NCI-H2107 treated with DMSO at 0.1 percent for 48 hours (cell line): Measurements from ENCODE around the gene PGM2L1.
"Not testable (repeated sequence)": the region's sequence is repeated elsewhere in the genome, so short reads cannot be mapped to it uniquely, and the experiment has no call there.

Experiments used
- DNase-seq: peaks from one replicate; lab custom pipeline; 2025; ENCODE audit not compliant: unreplicated experiment; lab: John Stamatoyannopoulos, UW

The PGM2L1 gene

DNA sequence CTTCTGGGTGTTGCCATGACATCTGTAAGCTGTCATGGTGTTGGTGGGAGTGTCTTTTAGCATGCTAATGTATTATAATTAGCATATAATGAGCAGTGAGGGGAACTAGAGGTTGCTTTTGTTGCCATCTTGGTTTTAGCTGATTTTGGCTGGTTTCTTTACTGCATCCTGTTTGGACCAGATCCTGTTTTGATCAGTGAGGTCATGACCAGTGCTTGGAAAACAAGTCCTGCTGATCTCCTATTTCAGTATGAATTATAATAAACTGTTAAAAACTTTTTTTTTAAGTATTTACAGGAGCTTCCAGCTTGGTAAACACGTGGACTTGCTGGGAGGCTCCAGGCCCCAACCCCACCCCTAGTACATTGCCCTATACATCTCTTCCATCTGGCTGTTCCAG is 56.3 kb downstream of the PGM2L1 start:
- DNase-seq: no peak

DNA sequence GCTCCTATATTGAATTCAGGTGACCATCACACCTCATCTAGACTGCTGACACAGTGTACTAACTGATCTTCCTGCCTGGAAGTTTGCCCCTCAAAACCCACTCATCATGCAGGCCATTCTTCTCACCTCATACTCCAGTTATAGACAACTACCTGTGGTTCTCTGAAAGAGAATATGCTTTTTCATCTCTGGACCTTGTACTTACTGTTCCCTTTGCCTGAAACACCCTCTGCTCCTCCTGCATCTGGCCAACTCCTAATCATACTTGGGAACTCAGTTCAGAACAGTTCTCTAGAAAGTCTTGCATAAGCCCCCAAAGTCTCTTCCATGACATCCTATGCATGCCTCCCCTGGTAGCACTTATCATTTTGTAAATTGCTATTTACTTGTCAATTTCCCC is 58.6 kb downstream of the PGM2L1 start:
- DNase-seq: no peak

DNA sequence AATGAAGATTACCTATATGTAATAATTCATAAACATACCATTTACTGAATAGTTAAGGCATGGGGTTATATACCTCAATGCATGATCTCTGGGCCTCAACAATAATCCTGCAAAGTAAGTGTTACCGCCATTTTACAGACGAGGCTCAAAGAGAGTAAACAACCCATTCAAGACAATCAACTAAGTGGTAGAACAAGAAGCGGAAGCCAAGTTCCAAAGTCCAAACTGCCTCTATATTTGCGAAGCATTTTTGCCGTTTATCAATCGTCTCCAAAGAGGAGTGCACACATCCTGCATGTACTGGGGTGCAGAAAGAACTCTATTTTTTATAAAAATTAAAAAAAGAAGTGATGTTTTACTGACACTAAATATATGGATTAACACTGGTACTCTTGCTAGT is 59.3 kb downstream of the PGM2L1 start:
- DNase-seq: no peak

DNA sequence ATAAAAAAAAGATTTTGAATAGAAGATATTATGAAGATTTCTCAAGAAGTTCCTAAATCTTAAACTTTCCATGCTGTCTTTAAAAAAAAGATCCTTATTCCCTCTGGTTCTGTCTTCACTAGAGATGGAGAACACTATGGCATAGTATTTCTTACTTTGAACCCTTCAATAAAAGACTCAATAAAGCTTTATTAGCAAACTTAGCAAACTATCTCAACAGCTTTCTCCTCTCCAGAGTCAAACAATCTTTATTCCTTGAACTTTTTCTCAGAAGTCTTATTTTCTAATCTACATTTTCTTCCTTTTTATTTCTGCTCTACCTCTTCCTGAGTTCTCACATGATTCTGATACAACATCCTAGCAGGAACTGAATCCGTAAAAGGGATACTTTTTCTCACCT is 65.0 kb downstream of the PGM2L1 start:
- no peak for DNase-seq

DNA sequence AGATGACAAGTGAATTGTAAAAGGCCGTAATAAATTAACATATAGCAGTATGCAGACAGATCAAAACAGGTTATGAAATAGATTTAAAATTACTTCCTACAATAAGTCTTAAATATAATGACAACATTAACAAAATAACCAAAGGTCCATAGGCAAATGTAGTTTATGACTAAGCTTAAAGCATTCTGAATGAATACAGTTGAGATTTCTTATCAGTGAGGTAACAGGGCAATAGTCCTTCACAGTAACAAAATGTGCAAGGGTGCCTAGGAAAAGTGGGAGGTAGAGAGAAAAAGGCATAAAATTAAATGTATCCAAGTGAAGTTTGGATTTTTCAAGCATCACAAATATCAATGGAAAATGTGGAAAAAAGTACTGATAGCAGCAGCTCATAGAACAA is 65.9 kb downstream of the PGM2L1 start:
- no peak for DNase-seq

DNA sequence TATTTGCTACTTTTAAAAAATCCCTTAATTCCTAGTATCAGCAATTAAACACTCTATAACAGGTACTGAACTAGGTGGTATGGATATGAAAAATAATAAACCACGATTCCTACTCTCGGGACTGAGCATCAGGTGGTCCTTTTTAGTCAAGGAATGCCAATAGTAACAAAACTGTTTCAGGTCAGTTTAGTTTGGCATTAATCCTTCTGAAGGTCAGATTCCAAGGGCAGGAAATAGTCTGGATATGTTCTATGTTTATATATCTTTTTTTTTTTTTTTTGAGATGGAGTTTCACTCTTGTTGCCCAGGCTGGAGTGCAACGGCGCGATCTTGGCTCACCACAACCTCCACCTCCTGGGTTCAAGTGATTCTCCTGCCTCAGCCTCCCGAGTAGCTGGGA is 67.2 kb downstream of the PGM2L1 start:
- DNase-seq: not testable (repeated sequence)

DNA sequence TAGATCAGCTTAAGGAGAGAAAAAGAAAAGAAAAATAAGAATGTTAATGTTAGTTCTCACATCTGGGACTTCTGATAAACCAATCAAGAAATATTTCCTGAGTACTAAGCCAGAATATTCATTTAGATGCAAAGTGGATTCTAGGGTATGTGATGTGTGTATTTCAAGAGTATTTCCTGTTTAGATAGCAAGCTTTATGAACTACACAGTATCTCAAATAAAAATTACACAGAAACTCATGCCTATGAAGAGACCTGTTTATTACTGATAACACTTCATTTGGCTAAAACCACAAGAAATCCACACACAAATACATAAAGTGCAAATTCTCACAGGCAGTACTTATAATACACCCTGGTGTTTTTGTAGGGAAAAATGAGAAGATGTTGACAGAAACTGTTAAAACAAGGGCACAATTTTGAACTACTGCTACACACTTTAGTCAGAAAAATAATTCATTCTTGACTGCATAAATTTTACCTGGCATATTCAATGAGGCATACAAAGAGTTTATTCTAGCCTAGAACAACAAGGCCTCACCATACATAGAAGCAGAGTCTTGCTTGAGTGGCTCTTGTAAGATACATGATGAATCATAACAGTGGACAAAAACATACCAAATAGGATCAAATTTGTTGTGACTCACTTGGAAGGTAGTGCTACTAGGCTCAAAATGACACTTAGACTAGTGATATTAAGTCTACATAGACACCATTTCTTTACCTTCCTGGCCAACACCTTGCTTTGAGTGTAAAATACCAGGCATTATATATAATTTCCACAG is 68.0 kb downstream of the PGM2L1 start:
- DNase-seq: no peak

DNA sequence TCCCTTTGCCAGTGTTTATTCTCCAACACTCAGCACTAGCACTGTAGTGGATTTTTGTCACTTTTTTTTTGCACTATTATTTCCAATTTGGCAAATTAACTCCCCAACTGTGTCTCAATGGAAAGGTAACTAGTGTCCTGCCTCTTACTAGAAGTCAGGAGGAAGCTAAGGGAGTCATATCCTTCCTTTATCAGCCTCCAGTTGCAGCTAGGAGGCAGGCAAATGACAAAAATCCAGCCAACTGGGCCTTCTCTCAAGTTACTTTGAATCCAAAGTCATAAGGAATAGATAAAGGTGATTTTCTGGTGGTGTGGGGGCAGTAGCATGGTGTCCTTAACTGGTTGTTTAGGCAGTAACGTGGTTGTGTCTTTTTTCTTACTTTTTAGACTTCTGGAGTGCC is 71.2 kb downstream of the PGM2L1 start:
- DNase-seq: no peak

DNA sequence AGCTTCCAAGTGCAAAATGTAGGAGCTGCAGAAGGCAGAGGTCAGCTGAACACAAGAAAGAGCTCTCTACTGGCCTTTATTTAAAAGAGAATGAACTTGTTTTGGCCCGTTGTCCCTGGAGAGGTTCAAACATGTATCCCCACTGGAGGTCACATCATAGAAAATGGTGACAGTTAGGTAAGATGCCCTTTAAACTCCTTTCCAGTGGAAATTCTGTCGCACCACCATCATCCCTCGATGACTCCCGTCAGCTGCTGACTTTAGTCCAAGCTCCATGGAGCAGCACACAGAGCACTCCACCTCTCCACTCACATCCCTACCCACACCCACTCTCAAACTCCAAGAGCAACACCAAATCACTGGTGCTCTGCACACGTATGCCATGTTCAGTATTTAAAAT is 71.6 kb downstream of the PGM2L1 start:
- no peak for DNase-seq

DNA sequence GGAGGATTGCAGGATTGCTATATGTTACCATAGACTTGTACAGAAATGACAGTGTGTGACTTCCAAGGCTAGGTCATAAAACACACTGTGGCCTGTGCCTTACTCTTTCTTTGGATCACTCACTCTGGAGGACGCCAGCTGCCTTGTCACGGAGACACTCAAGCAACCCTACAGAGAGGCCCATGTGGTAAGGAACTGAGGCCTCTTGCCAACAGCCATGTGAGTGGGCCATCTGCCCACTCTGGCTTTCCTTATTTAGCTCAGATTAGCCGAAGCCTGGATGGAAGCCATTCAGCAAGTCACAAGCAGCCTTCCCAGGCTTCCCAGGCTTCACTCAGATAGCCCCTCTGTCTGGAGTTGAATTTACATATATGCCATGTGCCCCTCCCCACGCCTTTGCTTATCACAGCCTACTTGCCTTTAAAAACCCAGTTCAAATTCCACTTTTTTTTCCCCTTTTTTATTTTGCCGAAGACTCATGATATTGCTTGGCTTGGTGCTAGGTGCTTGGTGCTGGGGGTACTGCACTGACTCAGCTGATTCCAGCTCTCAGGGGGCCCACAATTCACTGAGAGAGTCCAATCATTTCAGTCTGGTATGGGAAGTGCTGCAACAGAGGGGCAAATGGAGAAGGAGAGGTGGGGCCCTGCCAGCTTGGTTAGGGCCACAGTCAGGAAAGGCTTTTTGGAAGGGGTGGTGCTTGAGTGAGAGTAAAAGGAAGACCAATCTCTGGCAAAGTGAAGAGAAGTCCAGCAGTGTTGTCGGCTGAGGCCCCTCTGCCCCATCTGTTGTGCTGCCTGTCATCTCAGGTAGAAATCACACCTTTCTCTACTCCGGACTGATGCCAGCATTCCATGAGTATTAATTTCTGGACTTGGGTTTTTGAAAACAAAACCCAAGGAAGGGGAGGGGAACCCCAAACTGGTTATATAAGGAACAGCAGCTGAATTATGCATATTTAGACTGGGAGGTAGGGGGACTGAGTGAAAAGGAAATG is 72.3 kb downstream of the PGM2L1 start:
- no peak for DNase-seq

DNA sequence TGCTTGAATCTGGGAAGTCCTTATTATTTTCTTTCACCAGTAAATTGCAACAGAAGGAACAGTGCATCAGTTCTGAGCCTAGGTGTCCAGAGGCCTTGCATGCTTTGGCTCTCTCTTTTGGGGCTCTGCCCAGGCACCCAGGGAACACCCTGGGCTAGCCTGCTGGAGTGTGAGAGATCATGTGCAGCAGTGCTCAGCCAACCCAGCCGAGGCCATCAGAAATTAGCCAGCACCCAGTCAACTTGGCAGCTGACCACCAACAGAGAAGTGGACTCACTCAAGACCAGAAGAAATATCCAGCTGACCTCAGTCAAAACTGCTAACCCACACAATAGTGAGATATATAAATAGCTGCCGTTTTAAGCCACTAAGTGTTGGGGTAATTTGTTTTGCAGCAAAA is 75.6 kb downstream of the PGM2L1 start:
- DNase-seq: no peak

DNA sequence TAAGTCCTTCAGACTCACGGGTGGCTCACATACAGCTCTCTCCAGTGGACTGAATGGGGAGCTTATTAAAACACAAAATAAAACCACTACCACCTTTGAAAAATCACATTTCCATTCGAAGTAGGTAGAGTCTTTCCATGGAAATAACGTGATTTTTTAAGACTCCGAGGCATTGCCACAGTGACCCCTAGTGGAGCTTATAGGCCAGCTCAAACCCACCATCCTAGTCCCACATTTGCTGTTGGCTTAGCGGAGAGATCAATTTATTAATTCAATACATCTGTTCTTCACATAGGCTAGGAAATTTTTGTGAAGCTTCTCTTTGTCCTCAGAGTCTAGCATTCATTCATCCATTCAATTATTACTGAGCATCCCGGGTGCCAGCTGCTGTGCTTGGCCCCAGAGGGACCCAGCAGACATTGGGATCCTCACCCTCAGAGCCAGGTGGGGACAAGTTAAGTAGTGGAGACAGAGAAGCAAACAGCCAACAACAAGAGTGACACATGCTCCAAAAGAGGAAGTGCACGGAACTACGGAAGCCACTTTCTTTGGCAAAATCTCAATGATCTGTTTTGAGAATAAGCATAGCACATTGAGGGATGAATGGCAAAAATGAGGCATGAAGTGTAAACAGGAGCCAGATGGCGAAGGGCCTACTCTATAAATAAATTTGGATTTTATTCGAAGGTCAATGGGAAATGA is 76.6 kb downstream of the PGM2L1 start:
- no peak for DNase-seq

DNA sequence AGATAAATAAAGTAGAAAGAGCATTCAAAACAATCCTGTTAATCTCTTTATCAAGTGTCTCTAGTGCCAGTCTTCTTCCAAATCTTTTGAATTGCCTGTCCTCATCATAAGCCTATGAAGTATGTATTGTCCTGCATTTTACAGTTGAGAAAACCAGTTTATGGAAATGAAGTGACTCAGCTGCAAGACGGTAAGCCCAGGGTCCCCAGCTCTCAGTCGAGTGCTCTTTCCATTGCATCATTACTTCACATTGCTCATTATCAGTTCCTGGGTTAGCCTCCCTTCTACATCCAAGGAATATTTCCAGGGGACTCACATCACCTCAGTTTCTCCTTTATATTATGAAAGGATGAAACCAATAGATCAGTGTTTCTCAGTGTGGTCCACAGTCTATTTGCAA is 77.7 kb downstream of the PGM2L1 start:
- no peak for DNase-seq

DNA sequence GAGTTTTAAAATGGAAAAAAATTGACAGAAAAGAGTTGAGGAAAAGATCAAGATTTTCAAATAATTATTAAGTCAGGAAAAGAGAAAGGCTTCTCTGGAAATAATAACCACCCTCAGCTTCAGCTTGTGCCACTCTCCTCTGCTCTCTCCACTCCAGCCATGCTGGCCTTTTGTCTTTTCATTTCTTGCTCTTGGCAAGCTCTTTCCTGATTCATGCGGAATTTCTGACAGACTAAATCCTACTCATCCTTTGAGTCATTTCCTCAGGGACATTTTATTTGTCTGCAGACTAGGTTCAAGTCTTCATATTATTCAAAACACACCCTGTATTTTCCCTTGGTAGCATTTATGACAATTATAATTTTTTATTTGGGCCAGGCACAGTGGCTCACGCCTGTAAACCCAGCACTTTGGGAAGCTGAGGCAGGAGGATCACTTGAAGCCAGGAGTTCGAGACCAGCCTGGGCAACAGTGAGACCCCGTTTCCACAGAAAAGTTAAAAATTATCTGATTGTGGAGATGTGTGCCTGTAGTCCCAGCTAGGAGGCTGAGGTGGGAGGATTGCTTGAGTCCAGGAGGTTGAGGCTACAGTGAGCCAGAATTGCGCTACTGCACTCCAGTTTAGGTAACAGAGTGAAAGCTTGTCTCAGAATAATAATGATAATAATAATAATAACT is 79.0 kb downstream of the PGM2L1 start:
- no peak for DNase-seq

DNA sequence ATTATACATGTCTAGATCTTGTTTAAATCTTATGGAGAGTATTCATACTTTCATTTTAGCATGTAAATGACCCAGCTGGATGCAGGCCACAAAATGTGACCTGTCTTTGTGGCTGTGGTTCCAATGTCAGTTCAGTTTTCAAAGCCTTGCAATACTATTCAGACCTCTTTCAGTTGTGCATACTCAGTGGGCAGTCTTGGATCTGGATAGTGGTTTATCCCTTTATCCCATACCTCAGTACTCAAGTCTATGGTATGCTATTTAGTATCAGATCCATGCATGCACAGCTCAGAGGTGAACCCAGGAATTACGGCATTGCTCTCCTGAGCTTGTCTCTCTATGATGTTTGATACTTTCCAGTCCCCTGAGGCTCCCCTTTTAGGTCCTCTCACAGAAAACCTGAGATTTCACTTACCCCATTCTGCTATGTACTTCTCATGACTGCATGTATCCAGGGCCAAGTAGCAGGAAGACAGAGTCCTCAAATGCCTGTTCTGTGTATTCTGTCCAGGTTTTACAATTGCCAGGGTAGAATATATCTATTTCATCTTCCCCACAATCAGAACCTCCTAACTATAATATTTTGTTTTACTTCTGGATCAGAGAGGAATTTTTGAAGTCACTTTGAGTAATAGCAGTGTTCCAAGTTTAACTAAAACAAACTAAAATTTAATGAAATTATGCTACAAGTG is 79.8 kb downstream of the PGM2L1 start:
- no peak for DNase-seq

DNA sequence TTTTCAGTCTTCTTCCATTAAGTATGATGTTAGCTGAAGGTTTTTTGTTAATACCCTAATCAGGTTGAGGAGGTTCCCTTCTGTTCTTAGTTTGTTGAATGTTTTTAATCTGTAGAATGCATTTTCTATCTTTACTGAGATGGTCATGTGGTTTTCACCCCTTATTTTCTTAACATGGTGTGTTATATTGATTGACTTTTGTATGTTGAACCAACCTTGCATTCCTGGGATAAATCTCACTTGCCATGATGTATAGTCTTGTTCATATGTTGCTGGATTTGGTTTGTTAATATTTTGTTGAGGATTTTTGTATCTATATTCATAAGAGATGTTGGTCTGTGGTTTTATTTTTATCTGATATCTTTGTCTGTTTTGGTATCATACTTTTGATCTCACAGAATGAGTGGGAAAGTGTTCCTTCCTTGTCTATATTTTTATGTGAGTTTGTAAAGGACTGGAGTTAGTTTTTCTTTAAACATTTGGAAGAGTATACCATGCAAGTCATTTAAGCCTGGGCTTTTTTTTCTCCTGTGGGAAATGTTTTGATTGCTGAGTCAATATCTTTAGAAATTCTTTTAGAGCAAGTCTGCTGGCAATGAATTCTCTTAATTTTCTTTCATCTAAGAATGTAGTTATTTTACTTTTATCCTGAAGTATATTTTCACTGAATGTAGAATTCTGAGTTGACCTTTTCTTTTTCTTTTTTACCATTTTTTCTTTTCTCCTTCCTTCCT is 81.3 kb downstream of the PGM2L1 start:
- no peak for DNase-seq

DNA sequence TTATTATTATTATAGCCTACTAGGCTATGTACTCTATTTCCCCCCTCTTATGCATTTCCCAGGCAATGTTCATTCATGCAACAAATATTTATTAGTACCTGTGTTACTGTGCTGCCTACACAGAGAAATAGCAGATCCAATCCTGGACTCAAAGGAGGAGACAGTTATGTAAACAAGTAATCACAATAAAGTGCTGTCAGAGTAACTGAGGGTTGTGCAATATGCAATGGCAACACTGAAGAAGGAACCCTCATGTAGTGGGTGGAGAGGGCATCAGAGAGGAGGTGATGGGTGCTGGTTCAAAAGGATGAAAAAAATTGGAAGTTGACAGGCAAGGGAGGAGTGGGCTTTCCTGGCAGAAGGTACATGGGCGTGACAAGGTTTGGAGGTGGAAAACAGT is 85.9 kb downstream of the PGM2L1 start:
- DNase-seq: no peak

DNA sequence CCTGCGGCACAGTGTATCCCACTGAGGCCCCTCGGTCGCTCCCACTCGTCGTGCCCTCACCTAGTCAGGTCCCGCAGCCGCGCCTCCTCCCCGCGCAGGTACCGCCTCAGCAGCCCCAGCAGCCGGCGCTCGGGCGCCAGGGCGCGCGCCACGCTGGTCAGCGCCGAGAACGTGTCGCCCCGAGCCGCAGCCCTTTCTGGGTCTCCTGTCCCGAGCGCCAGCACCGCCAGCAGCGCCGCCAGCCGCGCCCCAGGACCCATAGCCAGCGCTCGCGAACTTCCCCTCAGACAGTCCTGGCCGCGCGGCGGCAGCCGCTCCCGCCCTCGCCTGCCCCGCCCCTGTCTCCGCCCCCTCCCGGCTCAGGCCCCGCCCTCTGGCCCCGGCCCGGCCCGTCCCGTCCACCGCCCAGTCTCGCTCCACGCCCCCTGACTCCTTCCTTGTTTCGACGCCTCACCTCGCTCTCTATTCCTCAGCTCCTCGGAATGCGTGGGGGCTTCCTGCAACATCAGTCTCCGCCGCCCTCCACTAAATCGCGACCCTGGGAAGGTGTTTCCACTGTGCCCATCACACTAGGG is 86.8 kb downstream of the PGM2L1 start, which contains the start of gene P4HA3:
Gene P4HA3 (minus strand): TSS at position 289 of the 575 bp plus-strand sequence. CDS start 29 bp downstream, at position 260.
- no peak for DNase-seq

DNA sequence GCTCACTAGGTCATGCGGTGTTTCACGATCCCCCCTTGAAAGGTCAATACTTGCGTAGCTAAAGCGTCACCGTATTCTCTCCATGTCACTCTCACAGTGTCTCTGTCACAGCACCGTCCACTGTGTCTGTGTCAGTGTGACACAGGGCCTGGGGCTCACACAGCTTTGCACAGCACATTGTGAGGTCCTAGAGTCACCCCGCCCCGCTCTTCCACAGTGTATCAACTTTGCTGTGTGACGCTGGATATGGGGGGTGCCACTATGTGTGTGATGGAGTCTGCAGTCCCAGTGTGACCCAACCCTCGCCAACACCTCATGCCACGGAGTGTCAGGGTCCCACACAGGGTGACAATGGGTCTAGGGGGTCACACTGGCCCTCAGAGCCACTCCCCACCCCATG is 87.4 kb downstream of the PGM2L1 start:
- no peak for DNase-seq
